Measurements from ENCODE around the gene SLC26A2. TPM values are rescaled to one million over a fixed set of nuclear protein-coding genes. Genes with fewer than 3 reads are reported as not detected.

Gene SLC26A2
- 6.6 TPM for polyA plus RNA-seq (2013, experiment 1 of 2)
- polyA plus RNA-seq (2013, experiment 2 of 2): 6.5 TPM

DNA sequence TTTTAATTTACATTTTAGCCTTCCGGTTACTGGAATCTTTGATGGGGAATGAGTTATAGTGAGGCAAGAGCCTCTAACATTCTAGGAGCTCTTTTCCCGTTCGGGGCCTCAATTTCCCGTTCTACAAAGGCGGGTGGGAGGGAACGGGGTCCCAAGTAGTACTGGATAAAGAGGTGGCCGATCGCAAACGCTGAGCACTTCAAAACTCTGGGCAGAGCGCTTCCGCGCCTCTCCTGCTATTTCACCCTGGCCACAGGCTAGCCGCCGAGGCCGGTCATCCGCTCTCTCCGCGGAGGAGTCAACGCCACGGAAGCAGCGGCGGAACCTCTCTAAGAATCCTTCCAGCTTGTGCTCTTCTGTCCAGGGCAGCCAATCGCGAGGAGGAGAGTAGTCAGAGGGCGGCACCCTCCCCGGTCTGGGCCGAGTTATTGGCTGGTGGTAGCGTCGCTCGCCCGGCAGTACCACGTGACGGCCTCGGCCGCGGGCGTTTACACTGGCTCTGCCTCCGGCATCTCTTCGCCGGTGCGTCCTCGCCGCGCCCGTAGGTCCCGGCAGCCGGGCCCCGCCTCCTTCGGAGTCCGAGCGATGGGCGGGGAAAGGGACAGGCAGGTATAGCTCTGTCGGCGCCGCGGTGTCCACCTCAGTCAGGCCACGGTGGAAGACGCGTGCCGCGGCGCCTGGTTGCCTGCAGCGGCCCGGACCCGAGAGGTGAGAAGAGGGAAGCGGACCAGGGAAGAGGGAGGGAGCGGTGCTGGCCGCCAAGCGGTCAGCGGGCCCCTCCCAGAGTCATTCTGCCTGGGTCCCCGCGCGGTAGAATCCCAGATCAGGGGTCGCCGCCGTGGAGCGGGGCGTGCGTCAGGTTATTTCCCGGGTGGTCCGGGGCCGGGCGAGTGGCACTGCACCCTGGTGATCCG lies at the start of gene SLC26A2:
Gene SLC26A2 (plus strand): TSS at position 487 of the 914 bp plus-strand sequence. CDS start 16,895 bp downstream, outside the sequence.
- peak within 1 kb of the TSS; percentile 96 for H2AFZ ChIP-seq (ENCODE audit: low read length)
- peaks cover 0 to 4% (median 0%) of the 10 kb centered on the region in 3 experiments for H3K27me3 ChIP-seq (ENCODE audit: control insufficient read depth in 3 of 3, insufficient read depth in 3 of 3, low read depth in 1 of 3, low read length in 3 of 3)
- H4K8ac ChIP-seq (ENCODE audit: low read depth, low read length): no peak within 1 kb of the TSS
- peak within 1 kb of the TSS; percentile 58 for H3K14ac ChIP-seq (ENCODE audit: low read length)
- WGBS, 2 donors (ENCODE audit: extremely low coverage in 2 of 2, insufficient read length in 2 of 2, insufficient replicate concordance in 1 of 2): no CpG with 5 or more reads among the region's 84 CpGs
- peak within 1 kb of the TSS; percentile 74 for H2AK5ac ChIP-seq (ENCODE audit: low read depth, low read length)
- peak within 1 kb of the TSS; percentile 93 for H3K9ac ChIP-seq (ENCODE audit: low read depth, low read length, poor library complexity)
- H2BK5ac ChIP-seq (ENCODE audit: low read length): no peak within 1 kb of the TSS
- H3K79me1 ChIP-seq (ENCODE audit: low read depth, low read length): no peaks in the 10 kb centered on the region
- no peaks in the 10 kb centered on the region for H3K9me3 ChIP-seq (replicated peaks in 1 of 2; ENCODE audit: control insufficient read depth in 2 of 2, insufficient read depth in 1 of 2, low read depth in 1 of 2, low read length in 2 of 2)
- H4K91ac ChIP-seq (ENCODE audit: low read depth, low read length, poor library complexity): no peak within 1 kb of the TSS
- H3K4me2 ChIP-seq (ENCODE audit: insufficient read depth, low read length, poor library complexity, severe bottlenecking): peak within 1 kb of the TSS; percentile 92
- DNase-seq (ENCODE audit: low spot score): peak; percentile 95
- H3K27ac ChIP-seq (replicated peaks; ENCODE audit: low read length): peak within 1 kb of the TSS; percentile 79
- H3K18ac ChIP-seq (ENCODE audit: low read length): peak within 1 kb of the TSS; percentile 95
- H2BK12ac ChIP-seq (ENCODE audit: low read length): no peak within 1 kb of the TSS
- H2BK15ac ChIP-seq (ENCODE audit: low read length): peak within 1 kb of the TSS; percentile 73
- no peak within 1 kb of the TSS for H3K4ac ChIP-seq (ENCODE audit: low read length)
- peak within 1 kb of the TSS; percentile 92 for H3K23ac ChIP-seq (ENCODE audit: low read depth, low read length, poor library complexity)
- H3K36me3 ChIP-seq (replicated peaks in 1 of 2; ENCODE audit: control insufficient read depth in 2 of 2, insufficient read depth in 2 of 2, low read length in 2 of 2): no peaks in the 10 kb centered on the region
- peak within 1 kb of the TSS; percentile 67 to 88 for H3K4me3 ChIP-seq (ENCODE audit: low read length in 2 of 2)
- H2BK120ac ChIP-seq (ENCODE audit: low read depth, low read length): no peak within 1 kb of the TSS
- peaks cover 6 to 8% of the 10 kb centered on the region in 2 donors for H3K4me1 ChIP-seq (ENCODE audit: control insufficient read depth in 2 of 2, insufficient read depth in 1 of 2, low read depth in 1 of 2, low read length in 2 of 2)

DNA sequence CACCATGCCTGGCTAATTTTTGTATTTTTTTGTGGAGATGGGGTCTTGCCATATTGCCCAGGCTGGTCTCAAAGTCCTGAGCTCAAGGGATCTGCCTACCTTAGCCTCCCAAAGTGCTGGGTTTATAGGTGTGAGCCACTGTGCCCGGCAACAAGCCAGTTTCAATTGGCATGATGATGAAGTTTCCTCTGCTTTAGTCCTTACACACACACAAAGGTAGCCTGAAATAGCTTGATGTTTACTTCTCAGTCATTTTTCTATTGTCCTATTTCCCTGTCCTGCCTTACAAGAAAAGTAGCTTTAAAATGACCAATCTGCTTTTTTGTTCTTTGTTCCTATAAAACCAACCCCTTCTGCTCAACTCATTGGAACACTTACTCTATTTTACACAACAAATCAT lies 49.5 kb upstream of the SLC26A2 start:
- H3K14ac ChIP-seq (ENCODE audit: low read length): no peak overlapping the region
- H3K18ac ChIP-seq (ENCODE audit: low read length): no peak overlapping the region
- H3K27me3 ChIP-seq (ENCODE audit: control insufficient read depth in 3 of 3, insufficient read depth in 3 of 3, low read depth in 1 of 3, low read length in 3 of 3): no peaks in the 10 kb centered on the region
- H3K36me3 ChIP-seq (replicated peaks in 1 of 2; ENCODE audit: control insufficient read depth in 2 of 2, insufficient read depth in 2 of 2, low read length in 2 of 2): no peaks in the 10 kb centered on the region
- H2BK15ac ChIP-seq (ENCODE audit: low read length): no peak overlapping the region
- H2AFZ ChIP-seq (ENCODE audit: low read length): no peak overlapping the region
- H4K91ac ChIP-seq (ENCODE audit: low read depth, low read length, poor library complexity): no peak overlapping the region
- WGBS, 2 donors (ENCODE audit: extremely low coverage in 2 of 2, insufficient read length in 2 of 2, insufficient replicate concordance in 1 of 2): no CpG with 5 or more reads among the region's 1 CpG
- H3K23ac ChIP-seq (ENCODE audit: low read depth, low read length, poor library complexity): no peak overlapping the region
- no peak overlapping the region for H3K27ac ChIP-seq (replicated peaks; ENCODE audit: low read length)
- H4K8ac ChIP-seq (ENCODE audit: low read depth, low read length): no peak overlapping the region
- H3K9ac ChIP-seq (ENCODE audit: low read depth, low read length, poor library complexity): no peak overlapping the region
- H2BK12ac ChIP-seq (ENCODE audit: low read length): no peak overlapping the region
- no peak overlapping the region for H2BK5ac ChIP-seq (ENCODE audit: low read length)
- H3K4me1 ChIP-seq (ENCODE audit: control insufficient read depth in 2 of 2, insufficient read depth in 1 of 2, low read depth in 1 of 2, low read length in 2 of 2): peaks cover 8 to 12% of the 10 kb centered on the region in 2 donors
- no peak overlapping the region for H2AK5ac ChIP-seq (ENCODE audit: low read depth, low read length)
- H3K4ac ChIP-seq (ENCODE audit: low read length): no peak overlapping the region
- H2BK120ac ChIP-seq (ENCODE audit: low read depth, low read length): no peak overlapping the region
- no peak overlapping the region for H3K4me2 ChIP-seq (ENCODE audit: insufficient read depth, low read length, poor library complexity, severe bottlenecking)
- DNase-seq (ENCODE audit: low spot score): no peak
- H3K79me1 ChIP-seq (ENCODE audit: low read depth, low read length): no peaks in the 10 kb centered on the region
- H3K9me3 ChIP-seq (replicated peaks in 1 of 2; ENCODE audit: control insufficient read depth in 2 of 2, insufficient read depth in 1 of 2, low read depth in 1 of 2, low read length in 2 of 2): no peaks in the 10 kb centered on the region
- H3K4me3 ChIP-seq (ENCODE audit: low read length in 2 of 2): no peak overlapping the region

DNA sequence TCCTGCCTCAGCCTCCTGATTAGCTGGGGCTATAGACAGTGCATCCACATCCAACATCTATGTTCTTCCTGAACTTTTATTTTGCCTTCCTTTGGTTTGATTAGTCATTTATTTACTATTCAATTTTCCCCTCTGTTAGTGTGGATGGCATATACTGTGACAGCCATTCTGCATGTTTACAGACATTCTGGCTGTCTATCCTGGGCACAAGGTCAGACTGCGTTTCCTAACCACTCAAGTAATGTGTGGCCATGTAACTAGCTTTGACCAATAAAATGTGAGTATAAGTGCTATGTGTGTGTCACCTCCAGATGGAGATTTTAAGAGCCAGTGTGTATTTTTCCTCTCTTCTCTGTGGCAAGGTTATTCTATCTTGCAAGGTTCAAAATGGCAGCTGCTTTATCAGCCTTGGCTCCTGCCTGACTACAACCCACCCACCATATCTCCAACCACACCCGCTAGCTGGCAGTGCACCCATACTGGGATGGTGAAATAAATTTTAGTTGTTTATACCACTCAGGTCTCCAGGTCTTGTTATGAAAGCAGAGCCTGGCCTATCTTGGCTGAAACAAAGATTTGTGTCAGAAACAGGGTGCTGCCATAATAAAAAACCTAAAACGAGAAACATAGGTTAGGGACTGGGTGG lies 48.2 kb upstream of the SLC26A2 start:
- Histone ChIP-seq H3K36me3 (replicated peaks in 1 of 2; ENCODE audit: control insufficient read depth in 2 of 2, insufficient read depth in 2 of 2, low read length in 2 of 2) (no peaks in the 10 kb centered on the region), H4K91ac (ENCODE audit: low read depth, low read length, poor library complexity) (no peak overlapping the region), H3K27ac (replicated peaks; ENCODE audit: low read length) (no peak overlapping the region), H2AK5ac (ENCODE audit: low read depth, low read length) (no peak overlapping the region), H3K79me1 (ENCODE audit: low read depth, low read length) (no peaks in the 10 kb centered on the region), H2BK120ac (ENCODE audit: low read depth, low read length) (no peak overlapping the region), H3K27me3 (ENCODE audit: control insufficient read depth in 3 of 3, insufficient read depth in 3 of 3, low read depth in 1 of 3, low read length in 3 of 3) (no peaks in the 10 kb centered on the region), H3K18ac (ENCODE audit: low read length) (no peak overlapping the region), H2AFZ (ENCODE audit: low read length) (no peak overlapping the region), H3K23ac (ENCODE audit: low read depth, low read length, poor library complexity) (no peak overlapping the region), H2BK15ac (ENCODE audit: low read length) (no peak overlapping the region), H3K9ac (ENCODE audit: low read depth, low read length, poor library complexity) (no peak overlapping the region), H3K4me1 (ENCODE audit: control insufficient read depth in 2 of 2, insufficient read depth in 1 of 2, low read depth in 1 of 2, low read length in 2 of 2) (peaks cover 9 to 12% of the 10 kb centered on the region in 2 donors), H3K9me3 (replicated peaks in 1 of 2; ENCODE audit: control insufficient read depth in 2 of 2, insufficient read depth in 1 of 2, low read depth in 1 of 2, low read length in 2 of 2) (no peaks in the 10 kb centered on the region), H3K4me2 (ENCODE audit: insufficient read depth, low read length, poor library complexity, severe bottlenecking) (no peak overlapping the region), H2BK12ac (ENCODE audit: low read length) (no peak overlapping the region), H2BK5ac (ENCODE audit: low read length) (no peak overlapping the region), H3K4me3 (ENCODE audit: low read length in 2 of 2) (no peak overlapping the region), H4K8ac (ENCODE audit: low read depth, low read length) (no peak overlapping the region), H3K14ac (ENCODE audit: low read length) (no peak overlapping the region), H3K4ac (ENCODE audit: low read length) (no peak overlapping the region)
- WGBS, 2 donors (ENCODE audit: extremely low coverage in 2 of 2, insufficient read length in 2 of 2, insufficient replicate concordance in 1 of 2): no CpG with 5 or more reads among the region's 3 CpGs
- DNase-seq (ENCODE audit: low spot score): no peak

Data from neuronal stem cell (in vitro differentiated cells).